UCSD-AML1 (cell line): ENCODE measurements around the gene FRK.
"Not testable (repeated sequence)": the region's sequence is repeated elsewhere in the genome, so short reads cannot be mapped to it uniquely, and the experiment has no call there.

Source experiments
- DNase-seq: peaks from one replicate; lab custom pipeline; 2025; ENCODE audit not compliant: unreplicated experiment; lab: John Stamatoyannopoulos, UW

FRK gene

GRCh38 chr6:116010386-116010785 is 50.3 kb downstream of the FRK start:
- no peak for DNase-seq

GRCh38 chr6:116008470-116009243 is 52.0 kb downstream of the FRK start:
- no peak for DNase-seq

GRCh38 chr6:116004841-116005815 is 55.6 kb downstream of the FRK start:
- DNase-seq = no peak

GRCh38 chr6:116003668-116004067 is 57.0 kb downstream of the FRK start:
- DNase-seq = no peak

- DNase-seq = no peak
Observed at GRCh38 chr6:116002756-116003155, 57.9 kb downstream of the FRK start.

- DNase-seq = no peak
Observed at GRCh38 chr6:115999235-115999634, 61.5 kb downstream of the FRK start.

- no peak for DNase-seq
Observed at GRCh38 chr6:115997990-115998585, 62.6 kb downstream of the FRK start.

- DNase-seq = no peak
Observed at GRCh38 chr6:115986026-115986425, 74.7 kb downstream of the FRK start.

- no peak for DNase-seq
Observed at GRCh38 chr6:115984809-115985208, 75.9 kb downstream of the FRK start.

- no peak for DNase-seq
Observed at GRCh38 chr6:115983998-115984397, 76.7 kb downstream of the FRK start.

GRCh38 chr6:115982453-115982852 is 78.2 kb downstream of the FRK start:
- no peak for DNase-seq

- DNase-seq = no peak
Observed at GRCh38 chr6:115977220-115977619, 83.5 kb downstream of the FRK start.

GRCh38 chr6:115976321-115976870 is 84.3 kb downstream of the FRK start:
- no peak for DNase-seq

- no peak for DNase-seq
Observed at GRCh38 chr6:115972679-115973078, 88.0 kb downstream of the FRK start.

- no peak for DNase-seq
Observed at GRCh38 chr6:115971785-115972184, 88.9 kb downstream of the FRK start.

GRCh38 chr6:115969930-115970273 is 90.8 kb downstream of the FRK start:
- DNase-seq = no peak

- DNase-seq = no peak
Observed at GRCh38 chr6:115969207-115969929, 91.3 kb downstream of the FRK start.

GRCh38 chr6:115960286-115960685 is 100.4 kb downstream of the FRK start:
- not testable (repeated sequence) for DNase-seq

- no peak for DNase-seq
Observed at GRCh38 chr6:115958958-115959357, 101.7 kb downstream of the FRK start.

- no peak for DNase-seq
Observed at GRCh38 chr6:115954740-115955139, 106.0 kb downstream of the FRK start.

GRCh38 chr6:115948751-115949150 is 111.9 kb downstream of the FRK start:
- no peak for DNase-seq
